ENCODE results near the gene EVA1C.

DNA sequence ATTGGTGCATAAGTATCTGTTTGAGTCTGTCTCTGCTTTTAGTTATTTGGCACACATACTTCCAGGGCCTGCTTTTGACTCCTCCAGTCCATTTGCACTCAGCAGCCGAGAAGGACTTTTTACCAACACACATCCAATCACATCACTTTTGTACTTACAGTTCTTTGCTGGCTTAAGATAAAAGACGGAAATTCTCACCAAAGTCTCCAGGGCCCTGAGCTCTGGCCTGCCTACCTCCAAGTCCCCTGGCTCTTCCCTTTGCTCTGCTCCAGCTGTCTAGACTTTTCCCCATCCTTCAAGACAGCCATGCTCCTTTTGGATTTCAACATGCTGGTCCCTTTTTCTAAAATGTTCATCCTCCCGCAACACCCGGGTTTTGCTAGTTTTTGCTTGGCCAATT, 2.2 kb upstream of the EVA1C start:
- TF ChIP-seq EZH2 (IDR thresholded peaks at IDR 0.05; ENCODE audit: low read length, missing control alignments), result no peak
- TF ChIP-seq, protein P1, sequence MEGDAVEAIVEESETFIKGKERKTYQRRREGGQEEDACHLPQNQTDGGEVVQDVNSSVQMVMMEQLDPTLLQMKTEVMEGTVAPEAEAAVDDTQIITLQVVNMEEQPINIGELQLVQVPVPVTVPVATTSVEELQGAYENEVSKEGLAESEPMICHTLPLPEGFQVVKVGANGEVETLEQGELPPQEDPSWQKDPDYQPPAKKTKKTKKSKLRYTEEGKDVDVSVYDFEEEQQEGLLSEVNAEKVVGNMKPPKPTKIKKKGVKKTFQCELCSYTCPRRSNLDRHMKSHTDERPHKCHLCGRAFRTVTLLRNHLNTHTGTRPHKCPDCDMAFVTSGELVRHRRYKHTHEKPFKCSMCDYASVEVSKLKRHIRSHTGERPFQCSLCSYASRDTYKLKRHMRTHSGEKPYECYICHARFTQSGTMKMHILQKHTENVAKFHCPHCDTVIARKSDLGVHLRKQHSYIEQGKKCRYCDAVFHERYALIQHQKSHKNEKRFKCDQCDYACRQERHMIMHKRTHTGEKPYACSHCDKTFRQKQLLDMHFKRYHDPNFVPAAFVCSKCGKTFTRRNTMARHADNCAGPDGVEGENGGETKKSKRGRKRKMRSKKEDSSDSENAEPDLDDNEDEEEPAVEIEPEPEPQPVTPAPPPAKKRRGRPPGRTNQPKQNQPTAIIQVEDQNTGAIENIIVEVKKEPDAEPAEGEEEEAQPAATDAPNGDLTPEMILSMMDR (conservative IDR thresholded peaks at IDR 0.05 in 1 of 2, IDR thresholded peaks at IDR 0.05 in 1 of 2; ENCODE audit: low read depth in 1 of 2, low read length in 2 of 2), result no peak
